ENCODE measurements around the gene HYOU1. TPM values are rescaled to one million over a fixed set of nuclear protein-coding genes. Genes with fewer than 3 reads are reported as not detected.
"Not testable (repeated sequence)": the region's sequence is repeated elsewhere in the genome, so short reads cannot be mapped to it uniquely, and the experiment has no call there.

HYOU1 gene
- polyA plus RNA-seq, 1 of the 3 experiments (the other 2 are of a cell fraction), result 90.8 TPM

- TF ChIP-seq ZBTB33 (IDR thresholded peaks at IDR 0.05; ENCODE audit: borderline replicate concordance, low read depth), result no peak
- no peak for TF ChIP-seq NFIC (IDR thresholded peaks at IDR 0.05; ENCODE audit: borderline replicate concordance)
- no peak for TF ChIP-seq GATA2 (CRISPR knock-in tag; IDR thresholded peaks at IDR 0.05)
- TF ChIP-seq TEAD4 (IDR thresholded peaks at IDR 0.05; ENCODE audit: borderline replicate concordance, insufficient read depth), result no peak
- no peak for TF ChIP-seq TCF12 (IDR thresholded peaks at IDR 0.05)
- no peak for TF ChIP-seq JUND (IDR thresholded peaks at IDR 0.05)
- TF ChIP-seq REST (IDR thresholded peaks at IDR 0.05; ENCODE audit: low read depth, low read length), result 0 out of 2 replicates have a peak, but pooled peaks have one; percentile 5
- no peak for TF ChIP-seq EZH2phosphoT487 (IDR thresholded peaks at IDR 0.05; ENCODE audit: borderline replicate concordance, low read depth)
These were observed at the start of gene HYOU1 (continued) for GRCh38 chr11:119057000-119057769.

GRCh38 chr11:119103793-119104192 is 46.8 kb upstream of the HYOU1 start:
- Histone ChIP-seq H2AFZ (ENCODE audit: low read depth) (no peak overlapping the region), H3K36me3 (replicated peaks in 1 of 2; ENCODE audit: control insufficient read depth in 1 of 2, insufficient read depth in 2 of 2, low read length in 1 of 2) (peaks cover 0 to under 1% of the 10 kb centered on the region in 2 experiments), H3K9me3 (no peaks in the 10 kb centered on the region), H3F3A (replicated peaks; ENCODE audit: insufficient read depth) (peaks cover 29% of the 10 kb centered on the region), H3K4me2 (peak overlapping the region; percentile 98; the same call in 1 of the 2 replicates), H3K9ac (no peak overlapping the region), H4K20me1 (ENCODE audit: insufficient read depth) (no peaks in the 10 kb centered on the region), H3K4me1 (ENCODE audit: control insufficient read depth in 1 of 2, insufficient read depth in 2 of 2, low read depth in 1 of 2, low read length in 1 of 2) (peaks cover 22 to 39% of the 10 kb centered on the region in 2 experiments), H3K9me2 (no peaks in the 10 kb centered on the region), H3K27ac (ENCODE audit: low read depth in 2 of 2, low read length in 1 of 2) (peak overlapping the region in 1 of 2 experiments; percentile 93; a peak in 2 of 4 replicates), H3K27me3 (ENCODE audit: insufficient read depth) (no peaks in the 10 kb centered on the region), H3K4me3 (ENCODE audit: low read depth in 2 of 2, low read length in 1 of 2) (no peak overlapping the region), H3K79me2 (ENCODE audit: insufficient read depth) (peaks cover 54% of the 10 kb centered on the region)
- ChIA-PET POLR2A (no interaction called here), CTCF (interaction anchor here (2.0 kb wide), 1 partner anchor 18 kb away, joined by 6 read pairs; no protein-coding TSS in a partner anchor)
- DNase-seq, result no peak
- TF ChIP-seq ELF1 (IDR thresholded peaks at IDR 0.05), result no peak
- TF ChIP-seq RFX5 (IDR thresholded peaks at IDR 0.05; ENCODE audit: low read length), result no peak
- TF ChIP-seq TEAD4 (IDR thresholded peaks at IDR 0.05; ENCODE audit: borderline replicate concordance, insufficient read depth), result no peak
- peak; percentile 37 for TF ChIP-seq RAD21 (IDR thresholded peaks at IDR 0.05; ENCODE audit: low read length)
- 0 out of 2 replicates have a peak, but pooled peaks have one; percentile 13 for TF ChIP-seq SMC3 (IDR thresholded peaks at IDR 0.05; ENCODE audit: low read depth, low read length)
- 83% methylated on average over 4 of the region's 4 CpGs for WGBS (ENCODE audit: low lambda C conversion rate)

- H4K20me1 ChIP-seq (ENCODE audit: insufficient read depth); H3K9me3 ChIP-seq; H3K27me3 ChIP-seq (ENCODE audit: insufficient read depth); H3K9me2 ChIP-seq; H3K36me3 ChIP-seq (replicated peaks in 1 of 2; ENCODE audit: control insufficient read depth in 1 of 2, insufficient read depth in 2 of 2, low read length in 1 of 2); DNase-seq: not testable (repeated sequence)
- Histone ChIP-seq H3K27ac (ENCODE audit: low read depth in 2 of 2, low read length in 1 of 2) (peak overlapping the region; percentile 93 to 97), H3K9ac (peak overlapping the region; percentile 78), H3K4me3 (ENCODE audit: low read depth in 2 of 2, low read length in 1 of 2) (peak overlapping the region; percentile 80 to 90), H3K4me1 (ENCODE audit: control insufficient read depth in 1 of 2, insufficient read depth in 2 of 2, low read depth in 1 of 2, low read length in 1 of 2) (peaks cover 16 to 33% of the 10 kb centered on the region in 2 experiments), H3K79me2 (ENCODE audit: insufficient read depth) (peaks cover 52% of the 10 kb centered on the region), H2AFZ (ENCODE audit: low read depth) (peak overlapping the region; percentile 77), H3K4me2 (peak overlapping the region; percentile 98), H3F3A (replicated peaks; ENCODE audit: insufficient read depth) (peaks cover 29% of the 10 kb centered on the region)
- ChIA-PET CTCF (interaction anchor here (1.2 to 2.0 kb wide), 10 partner anchors 9 to 271 kb away, joined by 3 to 13 read pairs (median 6); partner anchors contain the start of genes ABCG4 and CBL), POLR2A (interaction anchor here (0.6 to 1.0 kb wide), 2 partner anchors 18 to 85 kb away, joined by 3 read pairs; partner anchors contain the start of genes HINFP, RPS25 and TRAPPC4)
- WGBS (ENCODE audit: low lambda C conversion rate), result 87% methylated on average over 18 of the region's 18 CpGs
These were observed 46.2 kb upstream of the HYOU1 start for GRCh38 chr11:119103161-119103664.
